HG02642 (cell line): ENCODE measurements around the gene RASGRF2.
"Not testable (repeated sequence)": the region's sequence is repeated elsewhere in the genome, so short reads cannot be mapped to it uniquely, and the experiment has no call there.

Experiments
- ATAC-seq: cut with Tn5 transposase; IDR thresholded peaks from one replicate; pipeline ENCODE4 v1.9.1; 2021; ENCODE audit warnings: mild to moderate bottlenecking; ENCODE audit not compliant: unreplicated experiment, poor library complexity

RASGRF2 gene

DNA sequence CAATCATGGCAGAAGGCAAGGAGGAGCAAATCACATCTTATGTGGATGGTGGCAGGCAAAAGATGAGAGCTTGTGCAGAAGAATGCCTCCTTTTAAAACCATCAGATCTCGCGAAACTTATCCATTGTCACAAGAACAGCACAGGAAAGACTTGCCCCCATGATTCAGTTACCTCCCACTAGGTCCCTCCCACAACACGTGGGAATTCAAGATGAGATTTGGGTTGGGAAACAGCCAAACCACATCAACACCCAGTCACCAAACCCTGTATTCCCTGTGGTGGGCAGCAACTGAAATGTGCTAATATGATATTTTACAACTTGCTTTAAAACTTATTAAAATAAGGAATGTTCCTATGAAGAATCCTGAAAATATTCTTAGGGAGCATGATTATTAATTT, 54.2 kb downstream of the RASGRF2 start:
- no peak for ATAC-seq

DNA sequence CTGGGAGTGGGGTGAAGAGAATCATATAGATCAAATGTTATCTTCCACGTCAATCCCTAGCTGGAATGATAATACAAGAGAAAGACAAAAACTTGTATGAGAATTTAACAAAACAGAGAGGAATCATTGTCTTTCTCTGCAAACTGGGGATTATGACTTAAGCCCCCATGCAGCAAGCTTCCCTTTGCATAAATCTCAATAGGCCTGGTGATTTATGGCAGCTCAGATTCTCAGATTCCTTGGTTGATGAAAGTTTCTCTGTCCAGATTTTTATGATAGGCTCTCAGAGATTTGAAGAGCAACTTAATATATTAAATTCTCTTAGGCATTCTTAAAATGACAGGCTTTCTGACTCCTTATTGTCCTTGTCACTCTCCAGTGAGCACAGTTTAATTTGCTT, 56.0 kb downstream of the RASGRF2 start:
- ATAC-seq, result no peak

- ATAC-seq, result no peak
These were observed 57.2 kb downstream of the RASGRF2 start for GRCh38 chr5:81017320-81017719.

- not testable (repeated sequence) for ATAC-seq
These were observed 58.4 kb downstream of the RASGRF2 start for GRCh38 chr5:81018608-81019007.

- no peak for ATAC-seq
These were observed 59.6 kb downstream of the RASGRF2 start for GRCh38 chr5:81019748-81020147.

DNA sequence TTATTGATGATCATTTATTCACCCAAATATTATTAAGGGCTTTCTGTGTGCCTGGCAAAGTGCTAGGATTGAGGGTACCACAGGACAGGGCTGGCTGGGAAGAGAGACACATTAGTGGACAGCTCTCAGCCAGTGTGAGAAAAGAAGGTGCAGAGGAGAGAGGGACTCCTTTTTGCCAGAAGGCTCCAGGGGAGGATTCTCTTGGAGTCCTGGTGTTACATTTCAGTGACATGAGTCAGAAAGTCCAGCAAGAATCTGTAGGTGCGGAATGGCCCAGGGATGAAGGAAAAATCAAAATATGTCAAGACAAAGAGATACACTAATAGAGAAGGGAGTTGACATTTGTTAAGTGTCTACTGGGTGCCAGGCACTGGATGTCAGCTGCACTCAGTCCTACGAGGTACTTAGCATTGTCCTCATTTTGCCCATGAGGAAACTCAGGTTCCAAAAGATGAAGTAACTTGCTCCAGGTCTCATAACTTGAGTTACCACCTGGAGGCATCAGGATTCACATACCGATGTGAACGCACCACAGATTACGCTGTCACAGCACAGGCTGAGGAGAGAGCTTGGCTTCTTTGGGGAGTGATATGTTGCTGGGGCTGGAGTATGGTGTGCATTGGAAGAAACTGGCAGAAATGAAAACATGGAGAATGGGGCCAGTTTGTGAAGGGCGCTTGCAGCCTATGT, 60.5 kb downstream of the RASGRF2 start:
- ATAC-seq, result no peak

DNA sequence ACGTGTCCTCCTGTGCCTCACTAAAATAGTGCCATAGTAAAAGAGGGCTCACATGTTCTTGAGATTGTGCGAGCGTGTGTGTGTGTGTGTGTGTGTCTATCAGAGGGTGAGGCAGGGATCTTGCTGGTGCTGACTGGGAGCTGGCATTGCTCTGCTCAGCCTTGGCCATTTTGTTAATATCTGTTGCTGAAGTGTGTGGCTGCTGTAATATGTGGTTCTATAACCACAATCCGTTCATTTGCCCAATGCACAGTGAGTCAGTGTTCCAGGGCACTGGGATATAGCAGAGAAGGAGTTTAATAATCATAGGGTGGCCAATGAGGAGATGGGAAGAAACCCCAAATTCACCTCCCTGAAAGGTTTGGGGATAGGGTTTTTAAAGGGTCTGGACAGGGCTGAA, 61.3 kb downstream of the RASGRF2 start:
- ATAC-seq, result no peak

DNA sequence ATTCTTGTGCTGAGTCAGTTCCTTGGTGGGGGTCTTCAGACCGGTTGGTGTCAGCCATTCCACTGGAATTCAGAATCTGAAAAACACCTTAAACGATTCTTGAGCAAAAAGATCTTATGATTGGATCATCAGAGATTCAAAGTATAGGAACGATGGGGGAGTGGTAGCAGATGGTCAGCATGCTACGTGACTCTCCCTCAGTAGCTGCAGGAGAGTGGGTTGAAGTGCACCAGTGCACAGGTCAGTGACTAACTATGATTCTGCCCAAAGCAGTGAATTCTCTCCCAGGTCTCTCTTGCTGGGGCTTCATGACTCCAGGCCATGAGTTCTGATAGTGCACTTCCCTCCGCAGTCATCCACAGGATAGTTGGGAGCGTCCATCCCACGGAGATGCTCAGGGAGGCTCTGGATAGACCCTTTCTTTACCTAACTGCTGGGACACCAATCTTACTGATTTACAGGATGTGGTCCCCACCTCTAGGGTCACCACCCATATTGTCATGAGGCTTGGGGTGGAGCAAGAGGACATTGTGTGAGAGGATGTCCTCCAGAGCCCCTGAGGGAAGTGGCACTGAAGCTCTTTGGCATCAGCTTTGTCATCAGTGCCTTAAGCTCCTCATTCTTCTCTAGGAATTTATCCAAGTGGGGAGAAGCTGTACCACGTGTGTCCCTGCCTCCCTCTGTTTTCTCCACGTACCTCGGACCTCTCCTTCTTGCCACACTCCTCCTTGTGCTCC, 62.0 kb downstream of the RASGRF2 start:
- no peak for ATAC-seq

DNA sequence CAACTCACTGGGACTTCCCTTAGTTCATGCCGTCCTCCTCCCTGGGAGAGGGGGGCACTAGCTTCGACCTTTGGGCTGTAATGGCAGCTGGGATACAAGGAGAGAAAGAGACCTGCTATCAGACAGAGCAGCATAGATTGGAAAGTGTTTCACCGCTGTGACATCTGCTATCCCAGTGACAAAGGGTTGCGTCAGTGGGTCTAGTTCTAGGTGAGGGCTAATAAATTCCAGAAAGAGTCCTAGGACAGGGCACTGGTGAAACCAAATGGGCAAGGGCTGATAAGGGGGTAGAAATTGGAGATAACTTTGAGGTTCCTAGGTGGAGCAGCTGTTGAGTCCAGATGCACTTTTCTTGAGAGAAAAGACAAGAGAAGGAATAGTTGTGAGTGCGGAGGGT, 62.5 kb downstream of the RASGRF2 start:
- no peak for ATAC-seq

DNA sequence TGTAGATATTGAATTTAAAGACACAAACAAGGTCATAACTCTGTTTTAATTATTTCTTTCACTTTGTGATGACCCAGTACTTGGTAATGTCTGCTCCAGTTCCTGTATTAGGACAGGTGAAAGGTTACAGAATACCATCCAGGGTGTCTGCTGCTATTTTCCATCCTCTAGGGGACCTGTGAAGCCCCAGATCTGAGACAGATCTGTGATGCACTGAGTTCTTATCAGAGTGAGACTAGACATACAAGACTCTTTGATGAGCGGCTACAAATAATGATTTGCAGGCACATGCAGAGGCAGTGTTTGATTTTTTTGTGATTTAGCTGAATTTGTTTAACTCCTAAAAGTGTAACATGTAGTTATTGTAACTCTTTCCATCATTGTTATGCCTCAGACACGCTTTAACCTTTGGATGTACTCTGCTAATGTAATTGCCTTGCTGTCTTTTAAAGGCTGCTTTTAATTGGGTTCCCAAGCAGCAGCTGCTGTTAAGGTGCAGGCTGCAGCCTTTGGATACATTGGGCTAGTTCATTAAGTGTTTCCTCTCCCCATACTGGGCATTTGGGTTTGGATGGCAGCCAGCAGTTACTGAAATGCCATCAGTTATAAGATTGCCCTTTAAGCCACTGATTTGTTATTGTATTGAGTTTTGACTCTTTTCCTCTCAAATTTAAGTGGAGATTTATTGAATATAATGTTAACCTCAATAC, 63.3 kb downstream of the RASGRF2 start:
- no peak for ATAC-seq

GRCh38 chr5:81027481-81028058, 67.4 kb downstream of the RASGRF2 start:
- ATAC-seq, result no peak

DNA sequence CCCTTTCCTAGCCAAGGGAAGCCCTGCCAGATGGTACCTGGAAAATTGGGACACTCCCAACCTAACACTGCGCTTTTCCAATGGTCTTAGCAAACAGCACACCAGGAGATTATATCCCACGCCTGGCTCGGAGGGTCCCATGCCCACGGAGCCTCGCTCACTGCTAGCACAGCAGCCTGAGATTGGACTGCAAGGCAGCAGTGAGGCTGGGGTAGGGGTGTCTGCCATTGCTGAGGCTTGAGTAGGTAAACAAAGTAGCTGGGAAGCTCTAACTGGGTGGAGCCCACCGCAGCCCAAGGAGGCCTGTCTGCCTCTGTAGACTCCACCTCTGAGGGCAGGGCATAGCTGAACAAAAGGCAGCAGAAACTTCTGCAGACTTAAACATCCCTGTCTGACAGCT, 68.7 kb downstream of the RASGRF2 start:
- ATAC-seq, result not testable (repeated sequence)

- ATAC-seq, result not testable (repeated sequence)
These were observed 69.6 kb downstream of the RASGRF2 start for GRCh38 chr5:81029736-81030135.

GRCh38 chr5:81030236-81031034, 70.3 kb downstream of the RASGRF2 start:
- ATAC-seq, result not testable (repeated sequence)

DNA sequence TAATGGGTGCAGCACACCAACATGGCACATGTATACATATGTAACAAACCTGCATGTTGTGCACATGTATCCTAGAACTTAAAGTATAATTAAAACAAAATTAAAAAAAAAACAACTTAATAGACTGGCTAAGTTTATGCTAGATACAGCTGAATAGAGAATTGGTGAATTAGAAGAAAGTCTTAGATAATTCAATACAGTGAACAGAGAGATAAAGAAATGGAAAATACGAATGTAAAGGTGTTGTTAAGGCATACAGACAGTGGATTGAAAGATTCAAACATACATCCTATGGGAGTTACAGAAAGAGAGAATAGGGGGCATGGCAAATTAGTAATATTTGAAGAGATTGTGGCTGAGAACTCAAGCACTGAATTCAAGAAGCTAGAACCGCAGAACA, 75.4 kb downstream of the RASGRF2 start:
- ATAC-seq, result no peak

DNA sequence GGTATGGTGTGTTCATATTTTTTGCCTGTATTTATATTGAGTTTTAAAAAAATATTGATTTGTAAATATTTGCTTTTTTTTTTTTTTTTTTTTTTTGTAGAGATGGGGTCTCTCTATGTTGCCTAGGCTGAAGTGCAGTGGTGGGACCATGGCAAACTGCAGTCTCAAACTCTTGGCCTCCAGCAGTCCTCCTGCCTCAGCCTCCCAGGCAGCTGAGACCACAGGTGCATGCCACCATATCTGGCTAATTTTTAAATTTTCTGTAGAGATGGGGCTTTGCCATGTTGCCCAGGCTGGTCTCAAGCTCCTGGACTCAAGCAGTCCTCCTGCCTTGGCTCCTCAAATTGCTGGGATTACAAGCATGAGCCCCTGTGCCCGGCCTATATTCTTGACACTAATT, 78.3 kb downstream of the RASGRF2 start:
- ATAC-seq, result no peak

GRCh38 chr5:81044868-81045267, 84.7 kb downstream of the RASGRF2 start:
- no peak for ATAC-seq

GRCh38 chr5:81045389-81045807, 85.2 kb downstream of the RASGRF2 start:
- ATAC-seq, result no peak

DNA sequence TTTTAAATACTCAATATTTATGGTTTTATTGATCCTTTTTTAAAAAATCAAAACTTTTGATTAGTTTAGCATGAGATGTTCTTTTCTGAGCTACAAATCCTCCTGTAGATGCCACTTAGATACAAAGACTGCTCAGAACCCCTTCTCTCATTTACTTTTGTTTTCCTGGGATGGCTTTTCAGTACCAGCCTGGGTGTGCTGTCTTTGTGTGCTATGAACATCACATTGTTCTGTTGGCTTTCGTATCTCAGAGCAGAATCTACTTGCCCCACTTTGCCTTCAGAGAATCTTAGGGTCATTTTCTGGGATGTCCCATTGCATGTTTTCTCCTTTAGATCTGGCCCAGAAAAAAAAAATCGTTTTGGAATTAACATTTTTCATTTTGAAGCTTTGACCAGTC, 85.9 kb downstream of the RASGRF2 start:
- ATAC-seq, result no peak

GRCh38 chr5:81052325-81052724, 92.2 kb downstream of the RASGRF2 start:
- no peak for ATAC-seq
